PC-9 (cell line): Measurements from ENCODE around the gene EFNA4. TPM values are rescaled to one million over a fixed set of nuclear protein-coding genes. Genes with fewer than 3 reads are reported as not detected.

Experiments used
- BruUV-seq: library from RNA; stranded (reverse); fragments of 400-500 nt; replicated peaks from 2 replicates; lab custom pipeline; 2021; lab: Mats Ljungman, UMichigan
- CTCF ChIA-PET: fragments of 300-600 bp; sonication (Branson Sonifier 250); formaldehyde crosslinking; loops from one replicate; lab custom pipeline; 2022; ENCODE audit warnings: antibody characterized with exemption; lab: Charles Lee
- POLR2A ChIA-PET: fragments of 300-600 bp; sonication (Branson Sonifier 250); formaldehyde crosslinking; loops from one replicate; lab custom pipeline; 2022; ENCODE audit warnings: antibody characterized with exemption; ENCODE audit not compliant: unreplicated experiment; lab: Charles Lee
- DNase-seq, 2 experiments: peaks; one replicate each; pipeline versions ENCODE4 v3.0.0 to v3.0.0-alpha.2; 2015 to 2022; ENCODE audit warnings: mixed read lengths in 1 of 2
- H2AFZ ChIP-seq: fragments of 200-600 bp; sonication (generic); 2 replicates; pipeline ENCODE4 v1.8.1; 2017; ENCODE audit warnings: antibody characterized with exemption
- H3F3A ChIP-seq: fragments of 200-600 bp; sonication (generic); 2 replicates; pipeline ENCODE4 v1.8.1; 2017; ENCODE audit warnings: antibody characterized with exemption, mild to moderate bottlenecking, low read depth; ENCODE audit not compliant: insufficient read depth
- H3K27ac ChIP-seq: fragments of 200-600 bp; sonication (generic); 2 replicates; pipeline ENCODE4 v1.6.1; 2016; ENCODE audit warnings: mixed run types
- H3K27me3 ChIP-seq: fragments of 200-600 bp; sonication (generic); 2 replicates; pipeline ENCODE4 v1.6.1; 2016; ENCODE audit warnings: low read depth, mixed run types; ENCODE audit not compliant: insufficient read depth
- H3K36me3 ChIP-seq: fragments of 200-600 bp; sonication (generic); 2 replicates; pipeline ENCODE4 v1.6.1; 2016; ENCODE audit warnings: low read depth, mixed run types
- H3K4me1 ChIP-seq: fragments of 200-600 bp; sonication (generic); replicated peaks from 2 replicates; pipeline ENCODE4 v1.6.1; 2016; ENCODE audit warnings: mixed run types; ENCODE audit not compliant: insufficient read depth
- H3K4me2 ChIP-seq: fragments of 200-600 bp; sonication (generic); 2 replicates; pipeline ENCODE4 v1.6.1; 2017; ENCODE audit warnings: mixed run types
- H3K4me3 ChIP-seq: fragments of 200-600 bp; sonication (generic); 2 replicates; pipeline ENCODE4 v1.6.1; 2016; ENCODE audit warnings: mixed run types
- H3K79me2 ChIP-seq: fragments of 200-600 bp; sonication (generic); 2 replicates; pipeline ENCODE4 v1.6.1; 2017; ENCODE audit warnings: low read depth, mixed run types
- H3K9me2 ChIP-seq: fragments of 200-600 bp; sonication (generic); 2 replicates; pipeline ENCODE4 v1.8.1; 2017; ENCODE audit warnings: mild to moderate bottlenecking; ENCODE audit not compliant: insufficient read depth
- H3K9me3 ChIP-seq: fragments of 200-600 bp; sonication (generic); 2 replicates; pipeline ENCODE4 v1.8.1; 2016; ENCODE audit warnings: low read depth; ENCODE audit not compliant: insufficient read depth
- H4K20me1 ChIP-seq: fragments of 200-600 bp; sonication (generic); 2 replicates; pipeline ENCODE4 v1.8.1; 2017; ENCODE audit not compliant: insufficient read depth
- CTCF ChIP-seq: fragments of 200-600 bp; sonication (generic); conservative IDR thresholded peaks from 2 replicates; pipeline ENCODE4 v1.6.1; 2017; ENCODE audit warnings: mixed run types, antibody characterized with exemption, mild to moderate bottlenecking, moderate library complexity
- EZH2 ChIP-seq: fragments of 200-600 bp; sonication (generic); IDR thresholded peaks from 2 replicates; pipeline ENCODE4 v1.8.0; 2017; ENCODE audit warnings: antibody characterized with exemption, low read depth
- intact Hi-C: fragments of 100-400 bp; cut with micrococcal nuclease; formaldehyde crosslinking; loops from one replicate; pipeline ENCODE4 v1.10.0; 2022; ENCODE audit not compliant: unreplicated experiment
- total RNA-seq: library from RNA; stranded (reverse); gene quantifications from 2 replicates; pipeline ENCODE4 v1.2.3, GENCODE V29; 2021

The EFNA4 gene
- total RNA-seq, 1 experiment from 2014 or later: 14.0 TPM

- no peak overlapping the region for H3K4me2 ChIP-seq
- H3K4me1 ChIP-seq: no peaks in the 10 kb centered on the region
- H3K9me3 ChIP-seq: no peaks in the 10 kb centered on the region
- no peak overlapping the region for H2AFZ ChIP-seq
- DNase-seq: no peak
- 0 out of 2 replicates have a peak, but pooled peaks cover 3% of the 10 kb centered on the region for H3F3A ChIP-seq
- no peaks in the 10 kb centered on the region for H3K9me2 ChIP-seq
- BruUV-seq: no TSS peak
- TF ChIP-seq EZH2: no peak
- TF ChIP-seq CTCF: no peak
- POLR2A ChIA-PET: interaction anchor here (0.6 kb wide), 1 partner anchor 118 kb away, joined by 10 read pairs; no protein-coding TSS in a partner anchor
- no peaks in the 10 kb centered on the region; the same call in 1 of the 2 replicates for H4K20me1 ChIP-seq
- H3K79me2 ChIP-seq: no peaks in the 10 kb centered on the region
- H3K36me3 ChIP-seq: no peaks in the 10 kb centered on the region
- H3K4me3 ChIP-seq: no peak overlapping the region
- no peaks in the 10 kb centered on the region for H3K27me3 ChIP-seq
- no peak overlapping the region for H3K27ac ChIP-seq
- CTCF ChIA-PET: no interaction called here
- intact Hi-C loops: no loop called here
Observed at GRCh38 chr1:155106862-155107261, 43.3 kb downstream of the EFNA4 start.

- 0 out of 2 replicates have a peak, but pooled peaks cover 3% of the 10 kb centered on the region for H3F3A ChIP-seq
- no peaks in the 10 kb centered on the region for H3K79me2 ChIP-seq
- POLR2A ChIA-PET: interaction anchor here (0.6 kb wide), 3 partner anchors 18 to 117 kb away, joined by 3 to 10 read pairs (median 8); no protein-coding TSS in a partner anchor
- TF ChIP-seq EZH2 (no peak), CTCF (no peak)
- H4K20me1 ChIP-seq: no peaks in the 10 kb centered on the region; the same call in 1 of the 2 replicates
- H3K9me2 ChIP-seq: no peaks in the 10 kb centered on the region
- no peak overlapping the region for H3K4me2 ChIP-seq
- no peak for DNase-seq
- intact Hi-C loops: no loop called here
- no peaks in the 10 kb centered on the region for H3K27me3 ChIP-seq
- H3K9me3 ChIP-seq: no peaks in the 10 kb centered on the region
- H2AFZ ChIP-seq: no peak overlapping the region
- H3K4me3 ChIP-seq: no peak overlapping the region
- CTCF ChIA-PET: no interaction called here
- H3K4me1 ChIP-seq: no peaks in the 10 kb centered on the region
- no peak overlapping the region for H3K27ac ChIP-seq
- H3K36me3 ChIP-seq: no peaks in the 10 kb centered on the region
- BruUV-seq: no TSS peak
Observed at GRCh38 chr1:155107309-155108264, 44.0 kb downstream of the EFNA4 start.

GRCh38 chr1:155108296-155108695 lies 44.8 kb downstream of the EFNA4 start:
- H3K4me3 ChIP-seq: no peak overlapping the region
- no peaks in the 10 kb centered on the region for H3K36me3 ChIP-seq
- ChIA-PET CTCF (no interaction called here), POLR2A (interaction anchor here (0.6 kb wide), 1 partner anchor 17 kb away, joined by 8 read pairs; no protein-coding TSS in a partner anchor)
- no peak for DNase-seq
- intact Hi-C loops: no loop called here
- H3K27ac ChIP-seq: no peak overlapping the region
- no peak overlapping the region for H2AFZ ChIP-seq
- H3K27me3 ChIP-seq: no peaks in the 10 kb centered on the region
- BruUV-seq: no TSS peak
- H3F3A ChIP-seq: 0 out of 2 replicates have a peak, but pooled peaks cover 3% of the 10 kb centered on the region
- no peak overlapping the region for H3K4me2 ChIP-seq
- H3K9me3 ChIP-seq: no peaks in the 10 kb centered on the region
- no peaks in the 10 kb centered on the region for H3K4me1 ChIP-seq
- TF ChIP-seq CTCF: no peak
- TF ChIP-seq EZH2: no peak
- no peaks in the 10 kb centered on the region; the same call in 1 of the 2 replicates for H4K20me1 ChIP-seq
- H3K9me2 ChIP-seq: no peaks in the 10 kb centered on the region
- no peaks in the 10 kb centered on the region for H3K79me2 ChIP-seq
